PC-9 (cell line): ENCODE data around the gene ARID5A. TPM values are rescaled to one million over a fixed set of nuclear protein-coding genes. Genes with fewer than 3 reads are reported as not detected.

Experiments
- Bru-seq: library from RNA; stranded (reverse); fragments of 400-500 nt; gene quantifications from one replicate; lab custom pipeline; 2021; lab: Mats Ljungman, UMichigan
- BruChase-seq, 2 experiments: library from RNA; stranded (reverse); fragments of 400-500 nt; gene quantifications; one replicate each; lab custom pipeline; 2021; lab: Mats Ljungman, UMichigan
- BruUV-seq: library from RNA; stranded (reverse); fragments of 400-500 nt; replicated peaks from 2 replicates; lab custom pipeline; 2021; lab: Mats Ljungman, UMichigan
- CTCF ChIA-PET: fragments of 300-600 bp; sonication (Branson Sonifier 250); formaldehyde crosslinking; loops from one replicate; lab custom pipeline; 2022; ENCODE audit warnings: antibody characterized with exemption; lab: Charles Lee
- POLR2A ChIA-PET: fragments of 300-600 bp; sonication (Branson Sonifier 250); formaldehyde crosslinking; loops from one replicate; lab custom pipeline; 2022; ENCODE audit warnings: antibody characterized with exemption; ENCODE audit not compliant: unreplicated experiment; lab: Charles Lee
- DNase-seq, 2 experiments: peaks; one replicate each; pipeline versions ENCODE4 v3.0.0 to v3.0.0-alpha.2; 2015 to 2022; ENCODE audit warnings: mixed read lengths in 1 of 2
- H2AFZ ChIP-seq: fragments of 200-600 bp; sonication (generic); 2 replicates; pipeline ENCODE4 v1.8.1; 2017; ENCODE audit warnings: antibody characterized with exemption
- H3F3A ChIP-seq: fragments of 200-600 bp; sonication (generic); 2 replicates; pipeline ENCODE4 v1.8.1; 2017; ENCODE audit warnings: antibody characterized with exemption, mild to moderate bottlenecking, low read depth; ENCODE audit not compliant: insufficient read depth
- H3K27ac ChIP-seq: fragments of 200-600 bp; sonication (generic); 2 replicates; pipeline ENCODE4 v1.6.1; 2016; ENCODE audit warnings: mixed run types
- H3K27me3 ChIP-seq: fragments of 200-600 bp; sonication (generic); 2 replicates; pipeline ENCODE4 v1.6.1; 2016; ENCODE audit warnings: low read depth, mixed run types; ENCODE audit not compliant: insufficient read depth
- H3K36me3 ChIP-seq: fragments of 200-600 bp; sonication (generic); 2 replicates; pipeline ENCODE4 v1.6.1; 2016; ENCODE audit warnings: low read depth, mixed run types
- H3K4me1 ChIP-seq: fragments of 200-600 bp; sonication (generic); replicated peaks from 2 replicates; pipeline ENCODE4 v1.6.1; 2016; ENCODE audit warnings: mixed run types; ENCODE audit not compliant: insufficient read depth
- H3K4me2 ChIP-seq: fragments of 200-600 bp; sonication (generic); 2 replicates; pipeline ENCODE4 v1.6.1; 2017; ENCODE audit warnings: mixed run types
- H3K4me3 ChIP-seq: fragments of 200-600 bp; sonication (generic); 2 replicates; pipeline ENCODE4 v1.6.1; 2016; ENCODE audit warnings: mixed run types
- H3K79me2 ChIP-seq: fragments of 200-600 bp; sonication (generic); 2 replicates; pipeline ENCODE4 v1.6.1; 2017; ENCODE audit warnings: low read depth, mixed run types
- H3K9me2 ChIP-seq: fragments of 200-600 bp; sonication (generic); 2 replicates; pipeline ENCODE4 v1.8.1; 2017; ENCODE audit warnings: mild to moderate bottlenecking; ENCODE audit not compliant: insufficient read depth
- H3K9me3 ChIP-seq: fragments of 200-600 bp; sonication (generic); 2 replicates; pipeline ENCODE4 v1.8.1; 2016; ENCODE audit warnings: low read depth; ENCODE audit not compliant: insufficient read depth
- H4K20me1 ChIP-seq: fragments of 200-600 bp; sonication (generic); 2 replicates; pipeline ENCODE4 v1.8.1; 2017; ENCODE audit not compliant: insufficient read depth
- EZH2 ChIP-seq: fragments of 200-600 bp; sonication (generic); IDR thresholded peaks from 2 replicates; pipeline ENCODE4 v1.8.0; 2017; ENCODE audit warnings: antibody characterized with exemption, low read depth
- intact Hi-C: fragments of 100-400 bp; cut with micrococcal nuclease; formaldehyde crosslinking; loops from one replicate; pipeline ENCODE4 v1.10.0; 2022; ENCODE audit not compliant: unreplicated experiment
- long read RNA-seq: library from polyadenylated mRNA; stranded (forward); transcript quantifications from one replicate; pipeline ENCODE4 v2.0.0, GENCODE V29; 2022
- total RNA-seq: library from RNA; stranded (reverse); gene quantifications from 2 replicates; pipeline ENCODE4 v1.2.3, GENCODE V29; 2021
- TF ChIP-seq, protein P1 (sequence below): fragments of 200-600 bp; sonication (generic); conservative IDR thresholded peaks from 2 replicates; pipeline ENCODE4 v1.6.1; 2017; ENCODE audit warnings: mixed run types, antibody characterized with exemption, mild to moderate bottlenecking, moderate library complexity

ARID5A gene, protein sequence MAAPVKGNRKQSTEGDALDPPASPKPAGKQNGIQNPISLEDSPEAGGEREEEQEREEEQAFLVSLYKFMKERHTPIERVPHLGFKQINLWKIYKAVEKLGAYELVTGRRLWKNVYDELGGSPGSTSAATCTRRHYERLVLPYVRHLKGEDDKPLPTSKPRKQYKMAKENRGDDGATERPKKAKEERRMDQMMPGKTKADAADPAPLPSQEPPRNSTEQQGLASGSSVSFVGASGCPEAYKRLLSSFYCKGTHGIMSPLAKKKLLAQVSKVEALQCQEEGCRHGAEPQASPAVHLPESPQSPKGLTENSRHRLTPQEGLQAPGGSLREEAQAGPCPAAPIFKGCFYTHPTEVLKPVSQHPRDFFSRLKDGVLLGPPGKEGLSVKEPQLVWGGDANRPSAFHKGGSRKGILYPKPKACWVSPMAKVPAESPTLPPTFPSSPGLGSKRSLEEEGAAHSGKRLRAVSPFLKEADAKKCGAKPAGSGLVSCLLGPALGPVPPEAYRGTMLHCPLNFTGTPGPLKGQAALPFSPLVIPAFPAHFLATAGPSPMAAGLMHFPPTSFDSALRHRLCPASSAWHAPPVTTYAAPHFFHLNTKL
- total RNA-seq: 5.1 and 6.0 TPM in 2 replicates
- percentile 58 among the genes with signal in this experiment for Bru-seq, nascent RNA
- percentile 61 among the genes with signal in this experiment for BruChase-seq, experiment 1, labeled RNA remaining after a 2-hour chase
- BruChase-seq, experiment 2, labeled RNA remaining after a 6-hour chase: percentile 62 among the genes with signal in this experiment
- long read RNA-seq, transcript ARID5A-202 (6 exons, 2,038 nt): major isoform, 5 of 9 reads
- long read RNA-seq, partial matches to known transcripts: 0 of 9 reads
- long read RNA-seq, other reads (novel, unspliced or antisense): 2 of 9 reads

DNA sequence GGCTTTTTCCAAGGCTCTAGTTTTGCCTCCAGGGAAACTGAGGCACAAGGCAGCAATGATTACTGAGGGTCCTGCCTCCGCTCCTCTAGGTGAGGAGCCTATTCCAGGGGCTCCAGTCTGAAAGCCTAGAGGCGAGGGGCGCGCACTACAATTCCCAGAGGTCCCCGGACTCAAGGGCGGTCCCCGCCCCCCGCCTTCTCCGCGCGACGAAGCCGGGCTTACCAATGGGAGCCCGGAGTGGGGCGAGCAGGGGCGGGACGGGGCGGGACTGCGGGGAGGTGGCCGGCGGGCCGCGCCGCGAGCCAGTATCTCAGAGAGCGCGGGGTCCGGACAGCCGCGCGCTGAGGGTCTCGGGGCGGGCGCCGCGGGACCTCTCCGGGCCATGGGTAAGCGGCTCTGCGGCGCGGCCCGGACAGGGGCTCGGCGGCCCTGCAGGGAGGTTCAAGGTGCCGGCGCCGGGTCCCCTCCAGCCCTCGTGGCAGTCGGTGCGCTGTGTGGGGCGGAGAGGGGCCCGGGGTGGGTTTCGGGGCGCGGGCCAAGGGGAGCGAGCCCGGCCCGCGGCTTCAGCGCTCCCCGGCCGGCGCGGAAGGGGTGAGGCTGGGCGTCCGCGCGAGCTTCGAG lies at the start of gene ARID5A:
Gene ARID5A (plus strand): TSS at position 308 of the 621 bp plus-strand sequence. CDS start 75 bp downstream, at position 383.
- POLR2A ChIA-PET: no interaction called here
- peaks cover 4% of the 10 kb centered on the region; the same call in 1 of the 2 replicates for H4K20me1 ChIP-seq
- H3K4me3 ChIP-seq: peak within 1 kb of the TSS; percentile 70
- CTCF ChIA-PET: interaction anchor here (0.7 kb wide), 1 partner anchor 75 kb away, joined by 5 read pairs; no protein-coding TSS in a partner anchor
- no peaks in the 10 kb centered on the region for H3K9me2 ChIP-seq
- peaks cover 50% of the 10 kb centered on the region for H3K4me1 ChIP-seq
- intact Hi-C loops: no loop called here
- no peaks in the 10 kb centered on the region for H3K36me3 ChIP-seq
- no peaks in the 10 kb centered on the region; the same call in 1 of the 2 replicates for H3K79me2 ChIP-seq
- no peak within 1 kb of the TSS for H3K27ac ChIP-seq
- H3K4me2 ChIP-seq: peak within 1 kb of the TSS; percentile 91
- peak within 1 kb of the TSS; percentile 80 for H2AFZ ChIP-seq
- no peaks in the 10 kb centered on the region for H3K9me3 ChIP-seq
- H3K27me3 ChIP-seq: no peaks in the 10 kb centered on the region
- no TSS peak for BruUV-seq
- peak; percentile 84 to 88 for DNase-seq
- no peak for TF ChIP-seq EZH2
- TF ChIP-seq, protein P1, sequence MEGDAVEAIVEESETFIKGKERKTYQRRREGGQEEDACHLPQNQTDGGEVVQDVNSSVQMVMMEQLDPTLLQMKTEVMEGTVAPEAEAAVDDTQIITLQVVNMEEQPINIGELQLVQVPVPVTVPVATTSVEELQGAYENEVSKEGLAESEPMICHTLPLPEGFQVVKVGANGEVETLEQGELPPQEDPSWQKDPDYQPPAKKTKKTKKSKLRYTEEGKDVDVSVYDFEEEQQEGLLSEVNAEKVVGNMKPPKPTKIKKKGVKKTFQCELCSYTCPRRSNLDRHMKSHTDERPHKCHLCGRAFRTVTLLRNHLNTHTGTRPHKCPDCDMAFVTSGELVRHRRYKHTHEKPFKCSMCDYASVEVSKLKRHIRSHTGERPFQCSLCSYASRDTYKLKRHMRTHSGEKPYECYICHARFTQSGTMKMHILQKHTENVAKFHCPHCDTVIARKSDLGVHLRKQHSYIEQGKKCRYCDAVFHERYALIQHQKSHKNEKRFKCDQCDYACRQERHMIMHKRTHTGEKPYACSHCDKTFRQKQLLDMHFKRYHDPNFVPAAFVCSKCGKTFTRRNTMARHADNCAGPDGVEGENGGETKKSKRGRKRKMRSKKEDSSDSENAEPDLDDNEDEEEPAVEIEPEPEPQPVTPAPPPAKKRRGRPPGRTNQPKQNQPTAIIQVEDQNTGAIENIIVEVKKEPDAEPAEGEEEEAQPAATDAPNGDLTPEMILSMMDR: peak; percentile 85
- peaks cover 37% of the 10 kb centered on the region for H3F3A ChIP-seq

DNA sequence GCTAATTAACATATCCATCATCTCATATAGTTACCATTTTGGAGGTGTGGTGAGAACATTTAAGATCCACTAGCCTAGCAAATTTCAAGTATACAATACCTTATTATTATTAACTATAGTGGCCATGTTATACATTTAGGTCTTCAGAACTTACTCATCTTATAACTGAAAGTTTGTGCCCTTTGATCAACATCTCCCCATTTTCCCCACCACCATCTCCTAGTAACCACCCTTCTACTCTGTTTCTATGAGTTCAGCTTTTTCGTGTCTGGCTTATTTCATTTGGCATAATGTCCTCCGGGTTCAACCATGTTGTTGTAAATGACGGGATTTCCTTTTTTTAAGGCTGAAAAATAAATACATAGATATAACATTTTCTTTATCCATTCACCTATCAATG lies 47.3 kb upstream of the ARID5A start:
- Histone ChIP-seq H3K4me2 (no peak overlapping the region), H3K9me3 (peaks cover 6% of the 10 kb centered on the region), H3K27ac (no peak overlapping the region), H3K27me3 (no peaks in the 10 kb centered on the region), H3K9me2 (no peaks in the 10 kb centered on the region), H3F3A (peaks cover 22% of the 10 kb centered on the region), H4K20me1 (no peaks in the 10 kb centered on the region), H3K4me1 (peaks cover 18% of the 10 kb centered on the region), H3K4me3 (no peak overlapping the region), H2AFZ (no peak overlapping the region), H3K79me2 (no peaks in the 10 kb centered on the region), H3K36me3 (no peaks in the 10 kb centered on the region)
- DNase-seq: no peak
- intact Hi-C loops: no loop called here
- BruUV-seq: no TSS peak
- ChIA-PET POLR2A (no interaction called here), CTCF (no interaction called here)
- TF ChIP-seq, protein P1: no peak
- TF ChIP-seq EZH2: no peak

DNA sequence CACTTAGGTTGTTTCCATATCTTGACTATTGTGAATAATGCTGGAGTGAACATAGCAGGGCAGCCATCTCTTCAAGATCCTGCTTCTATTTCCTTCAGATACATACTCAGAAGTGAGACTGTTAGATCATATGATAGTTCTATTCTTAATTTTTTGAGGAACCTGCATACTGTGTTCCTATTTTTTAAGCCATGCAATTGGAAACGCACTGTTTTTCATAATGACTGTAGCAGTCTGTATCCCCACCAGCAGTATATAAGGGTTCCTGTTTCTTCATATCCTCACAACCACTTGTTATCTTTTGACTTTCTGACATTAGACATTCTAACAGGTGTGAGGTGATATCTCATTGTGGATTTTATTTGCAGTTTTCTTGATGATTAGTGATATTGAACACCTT lies 46.9 kb upstream of the ARID5A start:
- CTCF ChIA-PET: no interaction called here
- H2AFZ ChIP-seq: no peak overlapping the region
- peaks cover 25% of the 10 kb centered on the region for H3F3A ChIP-seq
- H3K79me2 ChIP-seq: no peaks in the 10 kb centered on the region
- H3K4me1 ChIP-seq: peaks cover 18% of the 10 kb centered on the region
- POLR2A ChIA-PET: no interaction called here
- peaks cover 10% of the 10 kb centered on the region for H3K9me3 ChIP-seq
- no TSS peak for BruUV-seq
- intact Hi-C loops: loop anchor here (5.0 kb wide), 1 partner anchor 42 kb away; no protein-coding TSS in a partner anchor
- H3K36me3 ChIP-seq: no peaks in the 10 kb centered on the region
- TF ChIP-seq, protein P1: no peak
- TF ChIP-seq EZH2: no peak
- no peak overlapping the region for H3K4me2 ChIP-seq
- no peaks in the 10 kb centered on the region for H3K27me3 ChIP-seq
- no peak for DNase-seq
- H3K4me3 ChIP-seq: no peak overlapping the region
- H3K27ac ChIP-seq: no peak overlapping the region
- H3K9me2 ChIP-seq: no peaks in the 10 kb centered on the region
- no peaks in the 10 kb centered on the region for H4K20me1 ChIP-seq
